VCaP (cell line): ENCODE results near the gene ANK2.
A peak's percentile ranks its signal among the peaks of the same experiment; 100 is the strongest.

Source experiments
- H3K27ac ChIP-seq: fragments of 450-650 bp; 2 replicates; pipeline ENCODE4 v1.5.1; 2017
- TF ChIP-seq, protein P1 (sequence below): fragments of 450-650 bp; conservative IDR thresholded peaks from 2 replicates; pipeline ENCODE4 v1.5.1; 2017; ENCODE audit warnings: mild to moderate bottlenecking, moderate library complexity

Gene ANK2

DNA sequence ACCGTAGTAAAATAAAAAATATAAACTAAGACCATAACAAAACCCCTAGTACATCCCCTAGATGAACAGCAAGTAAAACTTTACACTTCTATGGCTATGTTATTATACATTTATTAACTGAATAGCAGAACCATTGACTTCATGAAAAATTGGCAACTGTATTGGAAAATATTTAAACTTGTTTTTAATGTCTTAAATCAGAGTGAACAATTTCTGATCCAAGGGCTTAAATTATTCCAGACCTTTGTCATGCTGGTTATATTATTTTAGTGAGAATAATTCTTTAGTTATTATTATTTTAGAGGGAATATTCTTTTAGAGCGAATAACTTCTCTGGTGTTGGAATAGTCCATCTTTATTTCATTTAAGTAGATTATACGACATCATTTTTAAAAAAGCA, 265.0 kb downstream of the ANK2 start:
- TF ChIP-seq, protein P1, sequence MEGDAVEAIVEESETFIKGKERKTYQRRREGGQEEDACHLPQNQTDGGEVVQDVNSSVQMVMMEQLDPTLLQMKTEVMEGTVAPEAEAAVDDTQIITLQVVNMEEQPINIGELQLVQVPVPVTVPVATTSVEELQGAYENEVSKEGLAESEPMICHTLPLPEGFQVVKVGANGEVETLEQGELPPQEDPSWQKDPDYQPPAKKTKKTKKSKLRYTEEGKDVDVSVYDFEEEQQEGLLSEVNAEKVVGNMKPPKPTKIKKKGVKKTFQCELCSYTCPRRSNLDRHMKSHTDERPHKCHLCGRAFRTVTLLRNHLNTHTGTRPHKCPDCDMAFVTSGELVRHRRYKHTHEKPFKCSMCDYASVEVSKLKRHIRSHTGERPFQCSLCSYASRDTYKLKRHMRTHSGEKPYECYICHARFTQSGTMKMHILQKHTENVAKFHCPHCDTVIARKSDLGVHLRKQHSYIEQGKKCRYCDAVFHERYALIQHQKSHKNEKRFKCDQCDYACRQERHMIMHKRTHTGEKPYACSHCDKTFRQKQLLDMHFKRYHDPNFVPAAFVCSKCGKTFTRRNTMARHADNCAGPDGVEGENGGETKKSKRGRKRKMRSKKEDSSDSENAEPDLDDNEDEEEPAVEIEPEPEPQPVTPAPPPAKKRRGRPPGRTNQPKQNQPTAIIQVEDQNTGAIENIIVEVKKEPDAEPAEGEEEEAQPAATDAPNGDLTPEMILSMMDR: no peak

DNA sequence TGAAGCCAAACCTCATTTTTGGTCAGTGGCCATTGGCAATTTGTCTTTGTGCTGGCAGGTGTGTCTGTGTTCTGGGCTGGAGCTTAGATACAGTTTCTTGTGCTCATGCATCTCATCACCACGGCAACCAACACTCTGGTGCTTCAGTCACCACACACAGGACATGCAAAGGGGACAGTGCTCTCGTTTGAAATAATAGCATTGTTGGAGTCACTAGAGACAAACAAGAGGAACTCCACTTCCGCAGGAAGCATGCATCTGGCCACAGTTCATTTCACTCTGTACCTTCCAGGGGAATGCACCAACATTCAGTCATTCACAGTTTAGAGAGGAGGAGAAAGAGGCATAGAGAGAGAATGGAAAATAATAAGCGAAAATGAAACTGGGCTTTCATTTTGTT, 267.4 kb downstream of the ANK2 start:
- TF ChIP-seq, protein P1: no peak
- no peak overlapping the region for H3K27ac ChIP-seq

More for the DNA sequence above, 265.0 kb downstream of the ANK2 start:
- H3K27ac ChIP-seq: no peak overlapping the region

GRCh38 chr4:113317523-113317922, 268.1 kb downstream of the ANK2 start:
- no peak overlapping the region for H3K27ac ChIP-seq
- TF ChIP-seq, protein P1: no peak

DNA sequence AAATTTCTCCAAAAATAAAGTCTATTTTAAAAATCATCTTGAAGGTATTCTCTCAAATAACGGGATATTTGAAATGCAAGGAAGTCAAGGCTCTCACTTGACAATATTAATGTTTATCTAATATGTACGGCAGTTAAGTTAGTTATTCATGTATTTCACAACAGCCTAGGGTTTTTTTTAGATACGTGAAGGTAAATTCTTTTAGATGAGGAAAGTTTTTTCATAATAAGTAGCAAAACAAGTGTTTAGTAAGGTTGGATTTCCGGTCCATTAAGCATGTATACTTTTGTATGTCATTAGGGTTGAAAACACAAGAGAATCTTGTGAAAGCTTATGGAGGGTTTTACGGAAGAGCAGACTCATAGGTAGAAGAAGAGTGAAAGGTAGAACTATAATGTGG, 273.3 kb downstream of the ANK2 start:
- no peak overlapping the region for H3K27ac ChIP-seq
- TF ChIP-seq, protein P1: no peak

DNA sequence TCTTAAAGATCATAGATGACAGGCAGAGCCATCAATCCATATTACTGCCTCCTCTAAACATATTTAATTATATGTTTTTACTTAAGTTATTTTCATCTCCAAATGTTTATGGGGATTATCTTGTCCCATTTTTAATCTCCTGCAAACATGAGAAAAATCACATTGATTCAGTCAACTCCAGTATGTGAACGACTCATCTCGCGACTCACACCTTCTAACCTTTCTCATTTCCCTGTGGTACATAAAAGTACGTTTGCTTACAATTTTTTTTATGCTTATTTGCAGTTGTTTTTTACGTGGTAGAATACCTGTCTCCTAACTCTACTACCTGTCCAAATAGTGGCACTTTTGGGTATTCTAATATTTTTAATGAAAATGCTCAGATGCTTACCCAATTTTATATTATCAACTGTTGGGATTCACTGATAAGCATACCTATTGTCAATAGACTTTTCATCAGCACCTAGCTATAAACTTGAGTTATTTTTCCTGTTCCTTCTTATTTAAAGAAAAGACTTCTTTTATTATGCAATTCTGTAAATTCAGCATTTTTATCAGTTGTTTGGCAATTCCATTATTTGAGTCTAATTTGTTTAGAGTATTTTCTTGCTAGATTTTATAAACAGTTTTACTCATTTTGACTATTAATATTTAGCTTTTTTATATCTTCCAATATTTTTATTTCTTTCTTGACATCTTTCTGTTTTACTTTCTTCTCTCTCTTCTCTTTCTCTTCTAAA, 276.6 kb downstream of the ANK2 start:
- TF ChIP-seq, protein P1: no peak
- H3K27ac ChIP-seq: no peak overlapping the region

DNA sequence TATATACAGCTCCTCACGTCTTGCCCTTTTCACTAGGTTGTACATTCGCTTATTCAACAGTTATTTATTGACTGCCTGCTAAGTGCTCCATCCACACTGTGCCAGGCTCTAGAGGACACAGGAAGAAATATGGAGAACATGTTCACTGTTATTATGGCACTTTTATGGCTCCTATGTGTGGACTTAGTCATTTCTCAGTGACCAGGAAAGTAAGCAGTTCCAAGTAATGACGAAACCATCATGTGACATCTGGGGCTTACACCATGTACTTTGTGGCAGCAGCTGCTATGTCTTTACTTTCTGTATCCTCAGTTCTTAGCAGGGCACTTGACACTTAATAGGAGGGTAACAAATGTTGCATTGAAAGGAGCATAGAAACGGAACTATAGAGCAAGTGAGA, 278.0 kb downstream of the ANK2 start:
- H3K27ac ChIP-seq: no peak overlapping the region
- TF ChIP-seq, protein P1: no peak

DNA sequence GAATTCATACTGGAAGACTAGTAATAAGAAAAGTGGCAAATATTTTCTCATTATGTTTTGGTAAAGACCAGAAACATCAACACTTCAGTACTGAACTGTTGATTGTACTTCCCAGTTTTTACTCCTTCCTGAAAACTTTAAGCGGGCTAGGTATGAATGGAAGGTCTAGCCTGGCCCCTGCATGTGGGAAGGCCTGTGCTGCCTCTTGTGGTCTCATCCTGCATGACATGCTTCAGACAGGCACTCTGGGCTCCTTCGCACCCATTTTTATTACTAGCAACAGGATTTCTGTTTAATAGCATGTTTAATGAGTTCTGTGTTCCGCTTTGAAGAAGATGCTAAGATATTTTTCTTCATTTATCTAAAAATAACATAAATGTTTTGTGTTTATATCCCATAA, 279.1 kb downstream of the ANK2 start:
- no peak overlapping the region for H3K27ac ChIP-seq
- TF ChIP-seq, protein P1: peak; percentile 32; the same call in 1 of the 2 replicates
